Measurements from ENCODE around the gene TRUB2. TPM values are rescaled to one million over a fixed set of nuclear protein-coding genes. Genes with fewer than 3 reads are reported as not detected.

TRUB2 gene
- total RNA-seq, 1 experiment from 2014 or later = 37.6 TPM

DNA sequence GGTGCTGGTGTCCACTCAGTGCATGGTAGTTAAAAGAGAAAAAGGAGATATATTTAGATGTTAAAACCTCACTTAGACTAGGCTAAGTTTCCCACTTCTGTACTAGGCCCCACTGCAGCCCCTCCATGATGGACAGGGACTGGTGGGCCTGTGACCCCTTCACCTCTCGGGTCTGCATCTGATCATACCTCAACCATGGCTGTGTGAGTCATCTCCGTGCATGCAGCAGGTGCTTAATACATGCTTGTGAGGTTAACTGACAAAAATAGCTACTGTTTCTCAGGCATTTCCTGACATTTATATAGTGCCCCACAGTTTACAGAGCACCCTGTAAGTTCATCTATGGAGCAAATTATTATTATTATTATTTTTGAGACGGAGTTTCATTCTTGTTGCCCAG lies 40.5 kb upstream of the TRUB2 start:
- BruUV-seq (replicated peaks) = no TSS peak
- Mint-ChIP-seq H3K4me1 (ENCODE audit: insufficient read depth, unreplicated experiment) (peaks cover 6% of the 10 kb centered on the region), H3K36me3 (ENCODE audit: insufficient read depth, unreplicated experiment) (no peaks in the 10 kb centered on the region), H3K27me3 (ENCODE audit: insufficient read depth, unreplicated experiment) (no peaks in the 10 kb centered on the region), H3K4me3 (ENCODE audit: unreplicated experiment) (no peak overlapping the region), H3K9me3 (ENCODE audit: unreplicated experiment) (no peaks in the 10 kb centered on the region), H3K27ac (ENCODE audit: low read depth, unreplicated experiment) (no peak overlapping the region)
- ChIA-PET POLR2A (interaction anchor here (0.7 to 3.1 kb wide), 12 partner anchors 9 to 273 kb away, joined by 3 to 41 read pairs (median 4); partner anchors contain the start of genes GLE1 and URM1), CTCF (interaction anchor here (0.6 to 3.8 kb wide), 31 partner anchors 8 to 369 kb away, joined by 3 to 23 read pairs (median 4); partner anchors contain the start of gene URM1)
- TF ChIP-seq, protein P1, sequence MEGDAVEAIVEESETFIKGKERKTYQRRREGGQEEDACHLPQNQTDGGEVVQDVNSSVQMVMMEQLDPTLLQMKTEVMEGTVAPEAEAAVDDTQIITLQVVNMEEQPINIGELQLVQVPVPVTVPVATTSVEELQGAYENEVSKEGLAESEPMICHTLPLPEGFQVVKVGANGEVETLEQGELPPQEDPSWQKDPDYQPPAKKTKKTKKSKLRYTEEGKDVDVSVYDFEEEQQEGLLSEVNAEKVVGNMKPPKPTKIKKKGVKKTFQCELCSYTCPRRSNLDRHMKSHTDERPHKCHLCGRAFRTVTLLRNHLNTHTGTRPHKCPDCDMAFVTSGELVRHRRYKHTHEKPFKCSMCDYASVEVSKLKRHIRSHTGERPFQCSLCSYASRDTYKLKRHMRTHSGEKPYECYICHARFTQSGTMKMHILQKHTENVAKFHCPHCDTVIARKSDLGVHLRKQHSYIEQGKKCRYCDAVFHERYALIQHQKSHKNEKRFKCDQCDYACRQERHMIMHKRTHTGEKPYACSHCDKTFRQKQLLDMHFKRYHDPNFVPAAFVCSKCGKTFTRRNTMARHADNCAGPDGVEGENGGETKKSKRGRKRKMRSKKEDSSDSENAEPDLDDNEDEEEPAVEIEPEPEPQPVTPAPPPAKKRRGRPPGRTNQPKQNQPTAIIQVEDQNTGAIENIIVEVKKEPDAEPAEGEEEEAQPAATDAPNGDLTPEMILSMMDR (IDR thresholded peaks at IDR 0.05; ENCODE audit: unreplicated experiment) = no peak
- intact Hi-C loops (cut with micrococcal nuclease) = loop anchor here (1.0 to 10.0 kb wide), 4 partner anchors 52 to 274 kb away; partner anchors contain the start of gene GLE1
- no peak for DNase-seq (ENCODE audit: unreplicated experiment)

- peaks cover 5% of the 10 kb centered on the region for H3K36me3 Mint-ChIP-seq (ENCODE audit: insufficient read depth, unreplicated experiment)
- H3K4me1 Mint-ChIP-seq (ENCODE audit: insufficient read depth, unreplicated experiment) = peaks cover 6% of the 10 kb centered on the region
- TF ChIP-seq, protein P1 (IDR thresholded peaks at IDR 0.05; ENCODE audit: unreplicated experiment) = peak; percentile 87
- CTCF ChIA-PET = interaction anchor here (0.6 to 3.8 kb wide), 32 partner anchors 9 to 332 kb away, joined by 3 to 23 read pairs (median 4); partner anchors contain the start of gene URM1
- no TSS peak for BruUV-seq (replicated peaks)
- intact Hi-C loops (cut with micrococcal nuclease) = loop anchor here (1.0 to 10.0 kb wide), 4 partner anchors 53 to 274 kb away; partner anchors contain the start of gene GLE1
- POLR2A ChIA-PET = interaction anchor here (0.7 to 3.1 kb wide), 18 partner anchors 9 to 274 kb away, joined by 3 to 41 read pairs (median 3); partner anchors contain the start of genes GLE1, SLC27A4 and URM1
- peak overlapping the region; percentile 82 for H3K4me3 Mint-ChIP-seq (ENCODE audit: unreplicated experiment)
- H3K27ac Mint-ChIP-seq (ENCODE audit: low read depth, unreplicated experiment) = no peak overlapping the region
- peak; percentile 86 for DNase-seq (ENCODE audit: unreplicated experiment)
- no peaks in the 10 kb centered on the region for H3K27me3 Mint-ChIP-seq (ENCODE audit: insufficient read depth, unreplicated experiment)
- no peaks in the 10 kb centered on the region for H3K9me3 Mint-ChIP-seq (ENCODE audit: unreplicated experiment)
Measured at GRCh38 chr9:128361986-128362646, 39.9 kb upstream of the TRUB2 start.

GRCh38 chr9:128361296-128361985 lies 39.2 kb upstream of the TRUB2 start:
- BruUV-seq (replicated peaks) = no TSS peak
- no peaks in the 10 kb centered on the region for H3K27me3 Mint-ChIP-seq (ENCODE audit: insufficient read depth, unreplicated experiment)
- no peak for DNase-seq (ENCODE audit: unreplicated experiment)
- peaks cover 6% of the 10 kb centered on the region for H3K4me1 Mint-ChIP-seq (ENCODE audit: insufficient read depth, unreplicated experiment)
- no peaks in the 10 kb centered on the region for H3K9me3 Mint-ChIP-seq (ENCODE audit: unreplicated experiment)
- H3K27ac Mint-ChIP-seq (ENCODE audit: low read depth, unreplicated experiment) = no peak overlapping the region
- TF ChIP-seq, protein P1 (IDR thresholded peaks at IDR 0.05; ENCODE audit: unreplicated experiment) = no peak
- peaks cover 11% of the 10 kb centered on the region for H3K36me3 Mint-ChIP-seq (ENCODE audit: insufficient read depth, unreplicated experiment)
- peak overlapping the region; percentile 82 for H3K4me3 Mint-ChIP-seq (ENCODE audit: unreplicated experiment)
- ChIA-PET POLR2A (interaction anchor here (0.7 to 3.1 kb wide), 16 partner anchors 10 to 274 kb away, joined by 3 to 41 read pairs (median 3); partner anchors contain the start of genes GLE1, SLC27A4 and URM1), CTCF (interaction anchor here (0.6 to 3.8 kb wide), 26 partner anchors 10 to 277 kb away, joined by 3 to 23 read pairs (median 5); partner anchors contain the start of gene URM1)
- intact Hi-C loops (cut with micrococcal nuclease) = loop anchor here (10.0 kb wide), 1 partner anchor 53 kb away; no protein-coding TSS in a partner anchor

Data from MCF 10A (cell line).